ENCODE measurements around the gene KDM4D. TPM values are rescaled to one million over a fixed set of nuclear protein-coding genes. Genes with fewer than 3 reads are reported as not detected.

Gene KDM4D
- total RNA-seq, 4 donors from 2014 or later, result under 0.01 to 1.9 (median 0.70) TPM; not detected in 1

DNA sequence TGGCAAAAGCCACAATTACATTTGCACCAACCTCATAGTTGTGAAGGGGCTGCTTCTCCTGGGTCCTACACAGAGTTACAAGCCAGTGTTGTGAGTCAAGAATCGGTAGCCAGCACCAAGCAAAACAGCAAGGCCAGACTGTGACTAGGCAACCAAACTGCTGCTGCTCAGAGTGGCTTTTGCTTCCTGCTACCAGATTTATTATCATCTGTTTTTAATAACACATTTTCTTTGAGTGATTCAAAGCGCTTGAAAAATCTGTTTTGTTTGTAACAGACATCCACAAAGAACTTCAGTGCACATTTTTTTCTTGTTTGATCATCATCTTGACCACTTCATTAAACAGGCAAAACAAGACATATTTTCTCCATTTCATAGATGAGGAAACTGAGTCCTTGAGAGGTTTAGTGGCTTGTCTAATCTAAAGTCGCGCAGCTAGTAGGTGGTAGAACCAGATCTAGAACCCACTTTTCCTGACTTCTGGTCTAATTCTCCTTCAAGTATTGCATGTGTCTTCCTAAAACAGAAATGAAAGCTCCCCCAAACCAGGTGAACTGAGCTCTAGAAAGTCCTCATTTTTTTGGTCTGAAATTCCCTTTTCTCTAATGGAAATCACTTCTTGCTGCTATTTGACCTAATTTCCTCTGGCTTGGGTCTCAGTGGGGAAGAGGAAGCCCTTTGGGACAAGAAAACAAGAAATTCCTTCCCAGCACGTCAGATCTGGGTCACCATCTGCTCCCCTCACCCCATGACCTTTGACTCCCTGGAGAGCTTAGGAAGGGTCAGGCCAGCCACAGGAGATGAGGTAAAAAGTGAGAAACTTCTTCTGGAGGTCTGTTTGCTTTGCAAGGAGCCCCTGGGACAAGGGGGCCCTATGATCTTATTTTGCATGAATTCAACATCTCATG lies 40.0 kb upstream of the KDM4D start:
- intact Hi-C loops (cut with DNase I; ENCODE audit: low total_unique reads), result no loop called here
- peak overlapping the region; percentile 78 to 88 for H3K27ac ChIP-seq
- H3K4me3 ChIP-seq, result no peak overlapping the region
- TF ChIP-seq, protein P1, sequence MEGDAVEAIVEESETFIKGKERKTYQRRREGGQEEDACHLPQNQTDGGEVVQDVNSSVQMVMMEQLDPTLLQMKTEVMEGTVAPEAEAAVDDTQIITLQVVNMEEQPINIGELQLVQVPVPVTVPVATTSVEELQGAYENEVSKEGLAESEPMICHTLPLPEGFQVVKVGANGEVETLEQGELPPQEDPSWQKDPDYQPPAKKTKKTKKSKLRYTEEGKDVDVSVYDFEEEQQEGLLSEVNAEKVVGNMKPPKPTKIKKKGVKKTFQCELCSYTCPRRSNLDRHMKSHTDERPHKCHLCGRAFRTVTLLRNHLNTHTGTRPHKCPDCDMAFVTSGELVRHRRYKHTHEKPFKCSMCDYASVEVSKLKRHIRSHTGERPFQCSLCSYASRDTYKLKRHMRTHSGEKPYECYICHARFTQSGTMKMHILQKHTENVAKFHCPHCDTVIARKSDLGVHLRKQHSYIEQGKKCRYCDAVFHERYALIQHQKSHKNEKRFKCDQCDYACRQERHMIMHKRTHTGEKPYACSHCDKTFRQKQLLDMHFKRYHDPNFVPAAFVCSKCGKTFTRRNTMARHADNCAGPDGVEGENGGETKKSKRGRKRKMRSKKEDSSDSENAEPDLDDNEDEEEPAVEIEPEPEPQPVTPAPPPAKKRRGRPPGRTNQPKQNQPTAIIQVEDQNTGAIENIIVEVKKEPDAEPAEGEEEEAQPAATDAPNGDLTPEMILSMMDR (IDR thresholded peaks at IDR 0.05), result no peak
- TF ChIP-seq POLR2A (IDR thresholded peaks at IDR 0.05), result no peak
- no peaks in the 10 kb centered on the region for H3K36me3 ChIP-seq
- no peaks in the 10 kb centered on the region for H3K4me1 ChIP-seq
- H3K9me3 ChIP-seq, result no peaks in the 10 kb centered on the region
- no peaks in the 10 kb centered on the region for H3K27me3 ChIP-seq
- peak; percentile 59 to 66 for DNase-seq

DNA sequence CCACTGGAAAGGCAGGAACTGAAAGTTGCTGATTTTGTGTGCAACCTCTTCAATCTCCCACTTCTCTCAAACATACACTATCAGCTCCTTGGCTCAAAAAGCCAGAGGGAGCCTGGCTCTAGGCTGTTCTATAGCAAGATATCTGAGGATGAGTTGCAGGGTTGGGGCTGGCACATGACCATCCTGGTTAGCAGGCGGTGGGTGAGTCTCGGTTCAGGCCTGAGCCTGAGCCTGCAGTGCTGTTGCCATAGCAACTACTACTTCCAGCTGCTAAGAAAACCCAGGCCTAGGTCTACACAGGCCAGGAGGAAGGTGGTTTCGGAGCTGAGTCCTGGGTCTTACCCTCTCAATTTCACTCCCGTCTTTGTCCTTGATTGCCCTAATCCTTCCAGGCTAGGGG lies 39.1 kb upstream of the KDM4D start:
- no peak overlapping the region for H3K4me3 ChIP-seq
- TF ChIP-seq, protein P1 (IDR thresholded peaks at IDR 0.05), result no peak
- TF ChIP-seq POLR2A (IDR thresholded peaks at IDR 0.05), result no peak
- H3K36me3 ChIP-seq, result no peaks in the 10 kb centered on the region
- no peaks in the 10 kb centered on the region for H3K27me3 ChIP-seq
- intact Hi-C loops (cut with DNase I; ENCODE audit: low total_unique reads), result no loop called here
- no peaks in the 10 kb centered on the region for H3K9me3 ChIP-seq
- DNase-seq, result no peak
- peaks cover 0 to 6% of the 10 kb centered on the region in 2 donors for H3K4me1 ChIP-seq
- peak overlapping the region; percentile 78 to 88 for H3K27ac ChIP-seq

DNA sequence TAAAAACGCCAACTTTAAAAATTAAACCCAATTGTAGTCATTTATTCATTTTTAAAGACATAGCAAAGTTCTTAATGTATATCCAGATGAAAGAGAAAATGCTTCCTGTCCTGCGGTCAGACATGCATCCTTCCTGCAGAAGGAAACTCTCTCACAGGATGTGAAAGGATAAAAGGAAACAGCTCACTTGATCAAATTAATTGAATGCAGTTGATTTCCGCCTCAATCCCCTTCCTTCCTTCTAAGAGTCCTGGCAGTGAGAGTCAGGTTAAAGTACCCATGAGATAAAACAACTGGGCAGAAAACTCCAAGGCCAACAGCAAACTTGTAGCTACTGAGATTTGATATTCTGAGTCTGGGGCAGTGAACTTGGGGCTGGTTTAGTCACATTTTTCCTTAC lies 38.7 kb upstream of the KDM4D start:
- no peaks in the 10 kb centered on the region for H3K9me3 ChIP-seq
- no peaks in the 10 kb centered on the region for H3K36me3 ChIP-seq
- intact Hi-C loops (cut with DNase I; ENCODE audit: low total_unique reads), result no loop called here
- peak overlapping the region; percentile 78 to 88 for H3K27ac ChIP-seq
- peaks cover 0 to 6% of the 10 kb centered on the region in 2 donors for H3K4me1 ChIP-seq
- H3K4me3 ChIP-seq, result no peak overlapping the region
- H3K27me3 ChIP-seq, result no peaks in the 10 kb centered on the region
- DNase-seq, result no peak
- TF ChIP-seq, protein P1 (IDR thresholded peaks at IDR 0.05), result no peak
- TF ChIP-seq POLR2A (IDR thresholded peaks at IDR 0.05), result no peak

DNA sequence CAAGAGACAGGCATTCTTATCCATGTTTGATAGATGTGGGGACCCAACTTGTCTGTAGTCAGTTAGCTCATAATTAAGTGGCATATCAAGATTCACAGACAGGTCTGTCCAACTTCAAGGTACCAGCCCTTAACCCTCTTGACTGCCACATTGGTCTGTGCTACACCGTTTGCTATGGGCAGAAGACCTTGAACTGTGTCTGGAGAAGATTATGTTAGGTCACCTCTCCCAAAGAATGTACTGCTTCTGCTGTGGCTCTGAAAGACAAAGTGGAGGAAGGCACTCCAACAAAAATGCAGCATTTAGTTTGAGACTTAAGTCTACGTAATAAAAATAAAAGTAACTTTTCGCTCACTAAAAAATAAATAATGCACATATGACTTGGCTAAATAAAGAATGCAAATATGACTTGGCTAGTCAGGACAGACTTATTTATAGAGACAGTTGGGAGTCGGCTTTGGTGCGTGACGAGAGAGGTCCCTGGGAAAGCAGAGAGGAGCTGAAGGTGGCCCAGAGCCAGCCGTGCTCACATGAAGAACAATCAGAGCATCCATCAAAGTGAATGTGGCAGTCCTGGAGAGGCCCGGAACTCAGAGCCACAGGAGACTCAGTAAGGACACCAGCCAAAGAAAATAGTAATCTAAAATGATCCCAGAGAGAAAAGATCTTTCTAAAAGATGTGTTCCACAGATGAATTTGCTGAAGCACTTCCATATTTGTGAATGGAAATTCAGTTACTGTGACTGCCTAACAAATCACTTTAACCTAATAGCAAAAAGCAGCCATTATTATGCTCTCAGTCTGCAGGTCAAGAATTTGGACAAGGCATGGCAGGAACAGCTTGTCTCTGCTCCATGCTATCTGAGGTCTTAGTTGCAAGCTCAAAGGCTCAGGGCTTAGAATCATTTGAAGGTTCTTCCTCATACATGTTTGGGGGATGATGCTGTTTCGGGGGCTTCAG lies 35.1 kb upstream of the KDM4D start:
- Histone ChIP-seq H3K36me3 (no peaks in the 10 kb centered on the region), H3K4me3 (no peak overlapping the region), H3K27me3 (no peaks in the 10 kb centered on the region), H3K27ac (peak overlapping the region; percentile 31 to 60), H3K4me1 (peaks cover 0 to 6% of the 10 kb centered on the region in 2 donors), H3K9me3 (no peaks in the 10 kb centered on the region)
- TF ChIP-seq POLR2A (IDR thresholded peaks at IDR 0.05), result no peak
- TF ChIP-seq, protein P1 (IDR thresholded peaks at IDR 0.05), result no peak
- peak; percentile 77 to 79 for DNase-seq
- intact Hi-C loops (cut with DNase I; ENCODE audit: low total_unique reads), result no loop called here
